IMR-90 (cell line): Measurements from ENCODE around the gene NR1D2. TPM values are rescaled to one million over a fixed set of nuclear protein-coding genes. Genes with fewer than 3 reads are reported as not detected.
A peak's percentile ranks its signal among the peaks of the same experiment; 100 is the strongest.

Source experiments
- ATAC-seq: fragments of 200-7000 bp; cut with Tn5 transposase; 2 replicates; pipeline ENCODE4 v1.9.1; 2020; ENCODE audit warnings: low read depth, mild to moderate bottlenecking, moderate library complexity
- Bru-seq: library from RNA; stranded (reverse); fragments of 400-500 nt; gene quantifications from one replicate; lab custom pipeline; 2021; lab: Mats Ljungman, UMichigan
- BruChase-seq, 2 experiments: library from RNA; stranded (reverse); fragments of 400-500 nt; gene quantifications; one replicate each; lab custom pipeline; 2021; lab: Mats Ljungman, UMichigan
- BruUV-seq: library from RNA; stranded (reverse); fragments of 400-500 nt; replicated peaks from 2 replicates; lab custom pipeline; 2021; lab: Mats Ljungman, UMichigan
- CTCF ChIA-PET: fragments of 300-600 bp; formaldehyde crosslinking; extraction: SDS; loops from one replicate; lab custom pipeline; 2021; ENCODE audit warnings: antibody characterized with exemption; lab: Yijun Ruan, JAX
- POLR2A ChIA-PET: fragments of 300-600 bp; sonication (Branson Sonifier 250); formaldehyde crosslinking; loops from one replicate; lab custom pipeline; 2022; ENCODE audit warnings: antibody characterized with exemption; ENCODE audit not compliant: unreplicated experiment; lab: Charles Lee
- DNase-seq: peaks from one replicate; pipeline ENCODE4 v3.0.0; 2013
- H2AFZ ChIP-seq: replicated peaks from 2 replicates; pipeline ENCODE3; 2013; ENCODE audit warnings: low read length, mild to moderate bottlenecking; ENCODE audit not compliant: poor library complexity
- H2AK5ac ChIP-seq: 2 replicates; pipeline ENCODE4 v1.6.1; 2013; ENCODE audit warnings: low read depth, low read length, inconsistent platforms
- H2AK9ac ChIP-seq: replicated peaks from 2 replicates; pipeline ENCODE3; 2013; ENCODE audit warnings: mild to moderate bottlenecking, low read depth, low read length, moderate library complexity; ENCODE audit not compliant: poor library complexity
- H2BK120ac ChIP-seq: 2 replicates; pipeline ENCODE4 v1.6.1; 2013; ENCODE audit warnings: low read depth, low read length, inconsistent platforms
- H2BK15ac ChIP-seq: 3 replicates; pipeline ENCODE4 v1.6.1; 2013; ENCODE audit warnings: low read depth, low read length, inconsistent platforms
- H2BK20ac ChIP-seq: 2 replicates; pipeline ENCODE4 v1.6.1; 2013; ENCODE audit warnings: low read depth, mild to moderate bottlenecking, inconsistent platforms, low read length, moderate library complexity
- H2BK5ac ChIP-seq: 2 replicates; pipeline ENCODE4 v1.6.1; 2013; ENCODE audit warnings: mild to moderate bottlenecking, low read depth, low read length, inconsistent platforms; ENCODE audit not compliant: poor library complexity, severe bottlenecking
- H3K14ac ChIP-seq: replicated peaks from 2 replicates; pipeline ENCODE4 v1.6.1; 2013; ENCODE audit warnings: low read depth, low read length, inconsistent platforms
- H3K18ac ChIP-seq: 2 replicates; pipeline ENCODE4 v1.6.1; 2013; ENCODE audit warnings: low read depth, low read length, control low read depth
- H3K23ac ChIP-seq: 2 replicates; pipeline ENCODE4 v1.6.1; 2013; ENCODE audit warnings: low read depth, low read length, inconsistent platforms
- H3K27ac ChIP-seq: 2 replicates; pipeline ENCODE4 v1.5.1; 2013; ENCODE audit warnings: mild to moderate bottlenecking, control low read depth, low read length; ENCODE audit not compliant: insufficient read depth
- H3K27me3 ChIP-seq: 2 replicates; pipeline ENCODE4 v1.6.1; 2013; ENCODE audit warnings: low read length; ENCODE audit not compliant: control insufficient read depth, insufficient read depth
- H3K36me3 ChIP-seq: 2 replicates; pipeline ENCODE4 v1.6.1; 2013; ENCODE audit warnings: low read length, mixed read lengths; ENCODE audit not compliant: control insufficient read depth, insufficient read depth
- H3K4ac ChIP-seq: 2 replicates; pipeline ENCODE4 v1.6.1; 2013; ENCODE audit warnings: low read depth, low read length, inconsistent platforms
- H3K4me1 ChIP-seq: 2 replicates; pipeline ENCODE4 v1.6.1; 2013; ENCODE audit warnings: low read length, mixed read lengths; ENCODE audit not compliant: control insufficient read depth, insufficient read depth
- H3K4me2 ChIP-seq: 2 replicates; pipeline ENCODE4 v1.6.1; 2013; ENCODE audit warnings: low read depth, mild to moderate bottlenecking, control low read depth, low read length, moderate library complexity
- H3K4me3 ChIP-seq: 2 replicates; pipeline ENCODE4 v1.5.1; 2013; ENCODE audit warnings: low read depth, mild to moderate bottlenecking, control low read depth, low read length, moderate library complexity; ENCODE audit not compliant: insufficient read depth
- H3K56ac ChIP-seq: 2 replicates; pipeline ENCODE4 v1.6.1; 2013; ENCODE audit warnings: low read length, inconsistent platforms; ENCODE audit not compliant: insufficient read depth; ENCODE audit errors: extremely low read depth
- H3K79me1 ChIP-seq, 2 experiments: 2 replicates each; pipeline ENCODE4 v1.6.1; 2013; ENCODE audit warnings: low read length in 2 of 2, inconsistent platforms in 1 of 2, low read depth in 1 of 2
- H3K9ac ChIP-seq: 2 replicates; pipeline ENCODE4 v1.6.1; 2013; ENCODE audit warnings: low read depth, low read length, control low read depth
- H3K9me1 ChIP-seq: 2 replicates; pipeline ENCODE4 v1.6.1; 2013; ENCODE audit warnings: low read length, inconsistent platforms; ENCODE audit not compliant: insufficient read depth
- H3K9me3 ChIP-seq: 2 replicates; pipeline ENCODE4 v1.6.1; 2013; ENCODE audit warnings: low read length; ENCODE audit not compliant: control insufficient read depth, insufficient read depth
- H4K20me1 ChIP-seq: 2 replicates; pipeline ENCODE4 v1.6.1; 2013; ENCODE audit warnings: low read length, inconsistent platforms; ENCODE audit not compliant: insufficient read depth
- H4K5ac ChIP-seq: 2 replicates; pipeline ENCODE4 v1.6.1; 2013; ENCODE audit warnings: mild to moderate bottlenecking, low read depth, low read length, control low read depth
- H4K8ac ChIP-seq, 2 experiments: 2 replicates each; pipeline ENCODE4 v1.6.1; 2013; ENCODE audit warnings: low read depth in 2 of 2, low read length in 2 of 2, control low read depth in 1 of 2, inconsistent platforms in 1 of 2
- H4K91ac ChIP-seq: 2 replicates; pipeline ENCODE4 v1.6.1; 2013; ENCODE audit warnings: low read depth, low read length, inconsistent platforms; ENCODE audit not compliant: insufficient read depth
- BHLHE40 ChIP-seq: fragments of 150-350 bp; IDR thresholded peaks from 2 replicates; pipeline ENCODE4 v1.6.1; 2016; ENCODE audit warnings: mild to moderate bottlenecking, low read depth, low read length
- CEBPB ChIP-seq: IDR thresholded peaks from 2 replicates; pipeline ENCODE4 v1.6.1; 2012; ENCODE audit warnings: low read depth, low read length, improper control_type of control experiment
- CHD1 ChIP-seq: IDR thresholded peaks from 2 replicates; pipeline ENCODE4 v1.6.1; 2012; ENCODE audit warnings: low read depth, low read length, improper control_type of control experiment
- ELK1 ChIP-seq: fragments of 150-350 bp; IDR thresholded peaks from 2 replicates; pipeline ENCODE4 v1.6.1; 2016; ENCODE audit warnings: low read depth, mild to moderate bottlenecking, low read length, moderate library complexity, borderline replicate concordance
- FOS ChIP-seq: fragments of 150-350 bp; IDR thresholded peaks from 2 replicates; pipeline ENCODE4 v1.6.1; 2016; ENCODE audit warnings: low read depth, low read length
- MAFK ChIP-seq: IDR thresholded peaks from 2 replicates; pipeline ENCODE4 v1.6.1; 2012; ENCODE audit warnings: low read depth, low read length, improper control_type of control experiment
- MAZ ChIP-seq: IDR thresholded peaks from 2 replicates; pipeline ENCODE4 v1.6.1; 2012; ENCODE audit warnings: low read depth, mild to moderate bottlenecking, low read length, improper control_type of control experiment, moderate library complexity, borderline replicate concordance
- MXI1 ChIP-seq: IDR thresholded peaks from 2 replicates; pipeline ENCODE4 v1.6.1; 2012; ENCODE audit warnings: low read depth, mild to moderate bottlenecking, low read length, moderate library complexity, borderline replicate concordance
- NFE2L2 ChIP-seq: fragments of 150-350 bp; IDR thresholded peaks from 2 replicates; pipeline ENCODE4 v1.6.1; 2016; ENCODE audit warnings: low read depth, mild to moderate bottlenecking, low read length
- POLR2A ChIP-seq: IDR thresholded peaks from 2 replicates; pipeline ENCODE4 v1.6.1; 2012; ENCODE audit warnings: mild to moderate bottlenecking, low read depth, low read length
- RAD21 ChIP-seq: IDR thresholded peaks from 2 replicates; pipeline ENCODE4 v1.6.1; 2012; ENCODE audit warnings: low read length, improper control_type of control experiment
- RCOR1 ChIP-seq: IDR thresholded peaks from 2 replicates; pipeline ENCODE4 v1.6.1; 2012; ENCODE audit warnings: mild to moderate bottlenecking, low read length, improper control_type of control experiment; ENCODE audit not compliant: insufficient replicate concordance
- RFX5 ChIP-seq: IDR thresholded peaks from 2 replicates; pipeline ENCODE4 v1.8.0; 2012; ENCODE audit warnings: low read depth, mild to moderate bottlenecking, low read length, moderate library complexity
- USF2 ChIP-seq: fragments of 150-350 bp; IDR thresholded peaks from 2 replicates; pipeline ENCODE4 v1.6.1; 2017; ENCODE audit warnings: mild to moderate bottlenecking, antibody characterized with exemption, low read length, low read depth
- WGBS, 2 experiments: methylation state at CpG; one replicate each; pipeline versions ENCODE4 v1.1.5 to v1.1.7; 2013; ENCODE audit warnings: missing lambda C conversion rate in 2 of 2; ENCODE audit not compliant: insufficient read length in 1 of 2; ENCODE audit errors: extremely low coverage in 2 of 2; 5-methylcytosine and 5-hydroxymethylcytosine counted together
- dilution Hi-C: fragments of 300-500 bp; cut with HindIII; formaldehyde crosslinking; loops from one replicate; pipeline ENCODE4 v1.14.3; 2018; ENCODE audit warnings: low sequenced_read_pairs; ENCODE audit not compliant: unreplicated experiment
- in situ Hi-C: fragments of 300-500 bp; cut with MboI; formaldehyde crosslinking; loops from 3 replicates; pipeline ENCODE4 v1.14.3; 2019; ENCODE audit warnings: low sequenced_read_pairs, inconsistent platforms, mixed read lengths
- intact Hi-C: fragments of 100-400 bp; cut with micrococcal nuclease; formaldehyde crosslinking; loops from 2 replicates; pipeline ENCODE4 v1.10.0; 2022
- long read RNA-seq: library from polyadenylated mRNA; unstranded; transcript quantifications from one replicate; pipeline ENCODE4 v2.0.0, GENCODE V29; 2021; ENCODE audit not compliant: unreplicated experiment
- polyA plus RNA-seq, 3 experiments: library from polyadenylated mRNA; depleted of rRNA; stranded (reverse); fragments of >200 nt; gene quantifications; 2 replicates each; pipeline ENCODE4 v1.2.3, GENCODE V29; 2012; ENCODE audit warnings: low replicate concordance in 1 of 3
- total RNA-seq: library from RNA; depleted of rRNA; stranded (reverse); fragments of >200 nt; gene quantifications from 2 replicates; pipeline ENCODE4 v1.2.3, GENCODE V29; 2012; rRNA removed

Gene NR1D2
- total RNA-seq, result 41.0 and 46.1 TPM in 2 replicates
- 7.5 and 8.1 TPM in 2 replicates for polyA plus RNA-seq (2012; rRNA removed)
- 1.7 and 2.1 TPM in 2 replicates for polyA plus RNA-seq (2012; cell fraction: cytosol; rRNA removed)
- 0.62 and 8.5 TPM in 2 replicates for polyA plus RNA-seq (2012; cell fraction: nucleus; rRNA removed; ENCODE audit: low replicate concordance)
- percentile 95 among the genes with signal in this experiment for Bru-seq, nascent RNA
- percentile 86 among the genes with signal in this experiment for BruChase-seq, experiment 1, labeled RNA remaining after a 6-hour chase
- BruChase-seq, experiment 2, labeled RNA remaining after a 2-hour chase, result percentile 94 among the genes with signal in this experiment
- long read RNA-seq, full-length matches to known transcripts, result 50 of 61 reads
- long read RNA-seq, partial matches to known transcripts, result 6 of 61 reads
- long read RNA-seq, other reads (novel, unspliced or antisense), result 5 of 61 reads

- peaks cover 16 to 36% of the 10 kb centered on the region in 2 experiments for H3K79me1 ChIP-seq
- dilution Hi-C loops, result no loop called here
- intact Hi-C loops, result loop anchor here (10.0 kb wide), 1 partner anchor 660 kb away; no protein-coding TSS in a partner anchor
- H3K23ac ChIP-seq, result peak within 1 kb of the TSS; percentile 65
- H2BK20ac ChIP-seq, result no peak within 1 kb of the TSS
- peak within 1 kb of the TSS; percentile 84 for H3K27ac ChIP-seq
- H2BK15ac ChIP-seq, result no peak within 1 kb of the TSS; the same call in 1 of the 3 replicates
- H2AFZ ChIP-seq, result peak within 1 kb of the TSS; percentile 97
- H2AK9ac ChIP-seq, result peak within 1 kb of the TSS; percentile 84
- H3K9me1 ChIP-seq, result peaks cover 3% of the 10 kb centered on the region; the same call in 1 of the 2 replicates
- peak within 1 kb of the TSS; percentile 91; the same call in 1 of the 2 replicates for H3K14ac ChIP-seq
- CTCF ChIA-PET, result no interaction called here
- no peak within 1 kb of the TSS for H2AK5ac ChIP-seq
- DNase-seq, result peak; percentile 73
- POLR2A ChIA-PET, result no interaction called here
- no peaks in the 10 kb centered on the region for H3K27me3 ChIP-seq
- H3K4me2 ChIP-seq, result peak within 1 kb of the TSS; percentile 90
- H3K36me3 ChIP-seq, result no peaks in the 10 kb centered on the region; the same call in 1 of the 2 replicates
- H2BK5ac ChIP-seq, result peak within 1 kb of the TSS; percentile 86
- in situ Hi-C loops, result no loop called here
- H3K4me3 ChIP-seq, result peak within 1 kb of the TSS; percentile 93
- peaks cover 13% of the 10 kb centered on the region for H3K4me1 ChIP-seq
- peaks cover 38% of the 10 kb centered on the region for H4K20me1 ChIP-seq
- H4K91ac ChIP-seq, result peak within 1 kb of the TSS; percentile 76
- H3K56ac ChIP-seq, result no peak within 1 kb of the TSS; the same call in 1 of the 2 replicates
- H2BK120ac ChIP-seq, result peak within 1 kb of the TSS; percentile 82
- peak within 1 kb of the TSS; percentile 43; the same call in 1 of the 2 replicates for H4K5ac ChIP-seq
- peak within 1 kb of the TSS in 1 of 2 experiments; percentile 79; a peak in 3 of 4 replicates for H4K8ac ChIP-seq
- no TSS peak for BruUV-seq
- H3K4ac ChIP-seq, result peak within 1 kb of the TSS; percentile 96
- peak within 1 kb of the TSS; percentile 85 for H3K9ac ChIP-seq
- no peaks in the 10 kb centered on the region for H3K9me3 ChIP-seq
- H3K18ac ChIP-seq, result peak within 1 kb of the TSS; percentile 84
- ATAC-seq, result peak; percentile 56
- 2% methylated on average over 32 of the region's 88 CpGs; no CpG with 5 or more reads in 1 of the 2 experiments for WGBS, 2 experiments
- no peak for TF ChIP-seq CHD1
- peak; percentile 58; the same call in 1 of the 2 replicates for TF ChIP-seq MXI1
- no peak for TF ChIP-seq RAD21
- peak; percentile 91 for TF ChIP-seq POLR2A
- no peak for TF ChIP-seq CEBPB
- no peak for TF ChIP-seq BHLHE40
- TF ChIP-seq FOS, result no peak
- no peak; the same call in 1 of the 2 replicates for TF ChIP-seq MAZ
- no peak for TF ChIP-seq ELK1
- no peak for TF ChIP-seq MAFK
- no peak for TF ChIP-seq RCOR1
- no peak for TF ChIP-seq NFE2L2
- TF ChIP-seq USF2, result peak; percentile 83
- no peak for TF ChIP-seq RFX5
Measured at GRCh38 chr3:23944861-23945662, at the start of gene NR1D2. Gene NR1D2 (plus strand): TSS chr3:23945286. CDS start chr3:23945579, 293 bp downstream.
